Kidney glomerular epithelial cell (primary cell): ENCODE measurements around the gene PTPRN2.
"Not testable (repeated sequence)": the region's sequence is repeated elsewhere in the genome, so short reads cannot be mapped to it uniquely, and the experiment has no call there.

Experiments
- DNase-seq: peaks from one replicate; lab custom pipeline; 2025; lab: John Stamatoyannopoulos, UW

PTPRN2 gene

DNA sequence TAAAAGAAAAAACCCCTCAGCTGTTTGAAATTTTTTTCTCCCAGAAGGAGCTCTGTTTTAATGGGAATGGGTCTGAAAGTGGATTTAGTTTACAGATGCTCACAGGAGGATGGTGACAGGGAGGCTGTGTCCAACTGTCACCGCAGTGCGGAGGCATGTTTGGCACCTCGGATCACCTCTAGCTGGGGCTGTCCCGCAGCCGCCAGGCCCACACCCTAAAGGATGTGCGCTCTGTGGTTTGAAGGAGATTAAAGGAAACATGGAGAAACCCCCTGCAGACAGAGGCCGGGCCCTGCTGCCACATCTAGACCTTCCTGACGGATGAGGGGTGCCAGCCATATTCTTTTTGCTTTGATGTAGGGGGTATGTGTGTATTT is 1090.3 kb downstream of the PTPRN2 start:
- DNase-seq: no peak

DNA sequence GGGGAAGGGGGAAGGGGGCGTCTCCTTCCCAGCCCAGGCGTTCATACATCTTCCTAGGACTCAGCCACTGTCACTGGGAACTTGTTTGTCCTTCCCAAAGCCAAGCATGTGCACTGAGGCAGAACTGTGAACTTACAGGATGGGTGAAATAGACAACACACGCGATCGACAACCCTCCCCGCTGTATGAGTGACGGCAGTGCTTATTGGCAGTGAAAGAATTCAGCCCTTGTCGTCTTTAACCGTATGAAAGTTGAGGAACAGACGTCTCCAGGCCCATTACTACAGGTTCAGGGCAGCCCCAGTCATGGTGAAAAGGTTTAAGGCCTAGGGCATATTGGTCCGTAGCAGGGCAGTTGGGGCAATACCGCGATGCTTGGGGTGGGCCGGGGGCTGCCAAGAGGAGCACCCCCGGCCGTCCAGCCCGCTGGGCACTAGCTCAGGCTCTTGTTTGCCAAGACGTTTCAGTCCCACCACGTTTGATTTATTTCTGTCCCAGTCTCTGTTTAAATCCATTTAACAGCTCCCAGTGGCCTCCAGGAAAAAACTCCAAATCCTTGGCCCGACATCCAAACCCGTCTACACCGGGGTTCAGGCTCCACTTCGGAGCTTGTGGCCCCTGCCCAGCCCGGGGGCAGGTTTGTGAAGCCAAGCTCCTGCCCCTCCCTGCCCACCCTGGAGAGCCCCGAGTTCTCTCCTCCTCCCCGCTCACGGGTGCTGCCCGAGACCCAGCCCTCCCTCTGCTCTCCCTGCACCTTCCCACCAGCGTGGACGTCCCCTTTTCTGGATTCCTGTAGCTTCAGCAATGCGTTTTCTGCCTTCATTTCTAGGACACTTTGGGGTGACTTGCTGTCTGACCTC is 1091.0 kb downstream of the PTPRN2 start:
- DNase-seq: no peak

- DNase-seq: no peak
These were observed 1092.0 kb downstream of the PTPRN2 start for GRCh38 chr7:157495594-157495993.

DNA sequence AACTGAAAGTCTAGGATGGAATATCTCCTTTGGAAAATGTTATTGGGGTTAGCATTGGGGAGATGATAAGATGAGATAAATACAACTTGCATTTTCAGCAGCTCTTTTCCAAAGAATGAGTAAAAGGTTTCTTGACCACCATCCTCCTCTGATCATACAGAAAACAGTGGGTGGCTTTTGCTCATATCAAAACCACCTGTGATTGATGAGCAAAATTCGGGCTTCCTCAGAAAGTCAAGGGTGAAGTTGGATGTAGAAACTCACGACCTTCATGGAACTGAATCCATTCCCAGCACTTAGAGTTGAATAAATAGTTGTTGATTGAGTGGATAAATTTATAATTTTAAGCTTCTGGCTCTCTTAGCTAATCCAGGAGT is 1092.5 kb downstream of the PTPRN2 start:
- no peak for DNase-seq

DNA sequence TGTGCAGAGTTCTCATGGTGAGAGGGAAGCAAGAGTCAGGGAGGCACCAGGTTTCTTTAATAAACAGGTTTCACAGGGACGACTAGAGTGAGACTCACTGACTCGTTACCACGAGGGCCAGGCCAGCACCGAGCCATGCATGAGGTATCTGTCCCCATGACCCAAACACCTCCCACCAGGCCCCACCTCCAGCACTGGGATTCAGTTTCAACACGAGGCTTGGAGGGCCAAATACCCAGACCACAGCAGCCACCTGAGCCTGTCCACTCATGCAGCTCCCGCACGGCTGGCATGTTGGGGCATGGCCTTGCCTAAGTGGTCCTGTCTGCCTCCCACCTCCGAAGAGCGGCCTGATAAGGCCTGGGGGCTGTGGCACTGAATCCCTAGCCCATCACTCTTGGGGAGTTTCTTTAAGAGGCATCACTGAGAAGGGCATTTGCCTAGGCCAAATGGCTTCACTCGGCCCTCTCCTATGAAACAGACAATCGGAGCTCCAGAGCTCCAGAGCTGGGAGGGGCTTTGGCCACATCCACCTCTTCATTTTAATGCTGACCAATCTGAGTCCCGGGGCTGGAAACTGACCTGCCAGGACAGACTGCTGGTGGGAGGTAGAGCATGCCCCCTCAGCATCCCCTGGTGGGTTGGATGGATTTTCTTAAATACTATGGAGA is 1093.0 kb downstream of the PTPRN2 start:
- no peak for DNase-seq

DNA sequence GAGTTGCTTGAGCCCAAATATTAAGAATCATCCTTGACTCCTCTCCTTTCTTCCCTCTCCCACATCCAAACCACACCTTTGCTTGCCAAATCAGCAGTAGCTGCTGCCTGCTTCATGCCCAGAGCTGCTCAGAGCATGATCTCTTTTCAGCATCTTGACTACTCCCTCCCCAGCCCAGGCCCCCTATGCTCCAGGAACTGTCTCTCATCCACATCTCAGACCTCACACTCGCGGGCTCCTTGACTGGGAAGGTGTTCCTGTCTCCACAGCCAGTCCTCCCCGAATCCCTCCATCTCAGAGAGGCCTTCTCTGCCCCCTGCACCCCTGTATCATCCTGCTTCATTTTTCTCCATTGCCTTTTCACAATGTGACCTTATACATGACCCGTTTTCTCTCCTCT is 1093.8 kb downstream of the PTPRN2 start:
- no peak for DNase-seq

GRCh38 chr7:157493017-157493416 is 1094.6 kb downstream of the PTPRN2 start:
- DNase-seq: no peak

DNA sequence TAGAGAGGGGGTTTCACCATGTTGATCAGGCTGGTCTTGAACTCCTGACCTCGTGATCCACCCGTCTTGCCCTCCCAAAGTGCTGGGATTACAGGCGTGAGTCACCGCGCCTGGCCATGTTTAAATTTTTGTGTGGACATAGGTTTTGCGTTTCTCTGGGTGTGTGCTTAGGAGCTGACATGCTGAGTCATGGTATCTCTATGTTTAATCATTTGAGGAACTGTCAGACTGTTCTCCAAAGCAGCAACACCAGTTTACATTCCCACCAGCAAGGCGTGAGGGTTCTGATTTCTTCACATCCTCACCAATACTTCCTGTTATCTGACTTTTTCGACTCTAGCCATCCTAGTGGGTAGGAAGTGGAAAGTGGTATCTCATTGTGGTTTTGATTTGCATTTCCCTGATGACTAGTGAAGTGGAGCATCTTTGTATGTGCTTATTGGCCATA is 1097.1 kb downstream of the PTPRN2 start:
- DNase-seq: no peak

DNA sequence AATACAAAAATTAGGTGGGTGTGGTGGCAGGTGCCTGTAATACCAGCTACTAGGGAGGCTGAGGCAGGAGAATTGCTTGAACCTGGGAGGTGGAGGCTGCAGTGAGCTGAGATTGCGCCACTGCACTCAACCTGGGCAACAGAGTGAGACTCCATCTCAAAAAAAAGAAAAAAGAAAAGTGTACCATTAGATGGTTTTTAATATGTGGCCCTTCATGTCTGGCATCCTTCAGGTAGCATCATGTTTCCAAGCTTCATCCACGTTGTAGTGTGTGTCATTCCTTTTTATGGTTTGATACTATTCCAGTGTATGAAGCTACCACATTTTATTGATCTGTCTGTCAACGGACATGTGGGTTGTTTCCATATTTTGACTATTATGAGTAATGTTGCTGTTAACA is 1097.8 kb downstream of the PTPRN2 start:
- DNase-seq: not testable (repeated sequence)
